IMR-90 (cell line): ENCODE measurements around the gene ZFHX3. TPM values are rescaled to one million over a fixed set of nuclear protein-coding genes. Genes with fewer than 3 reads are reported as not detected.

Source experiments
- ATAC-seq: fragments of 200-7000 bp; cut with Tn5 transposase; 2 replicates; pipeline ENCODE4 v1.9.1; 2020; ENCODE audit warnings: low read depth, mild to moderate bottlenecking, moderate library complexity
- BruUV-seq: library from RNA; stranded (reverse); fragments of 400-500 nt; replicated peaks from 2 replicates; lab custom pipeline; 2021; lab: Mats Ljungman, UMichigan
- CTCF ChIA-PET: fragments of 300-600 bp; formaldehyde crosslinking; extraction: SDS; loops from one replicate; lab custom pipeline; 2021; ENCODE audit warnings: antibody characterized with exemption; lab: Yijun Ruan, JAX
- POLR2A ChIA-PET: fragments of 300-600 bp; sonication (Branson Sonifier 250); formaldehyde crosslinking; loops from one replicate; lab custom pipeline; 2022; ENCODE audit warnings: antibody characterized with exemption; ENCODE audit not compliant: unreplicated experiment; lab: Charles Lee
- DNase-seq: peaks from one replicate; pipeline ENCODE4 v3.0.0; 2013
- H2AFZ ChIP-seq: replicated peaks from 2 replicates; pipeline ENCODE3; 2013; ENCODE audit warnings: low read length, mild to moderate bottlenecking; ENCODE audit not compliant: poor library complexity
- H2AK5ac ChIP-seq: 2 replicates; pipeline ENCODE4 v1.6.1; 2013; ENCODE audit warnings: low read depth, low read length, inconsistent platforms
- H2AK9ac ChIP-seq: replicated peaks from 2 replicates; pipeline ENCODE3; 2013; ENCODE audit warnings: mild to moderate bottlenecking, low read depth, low read length, moderate library complexity; ENCODE audit not compliant: poor library complexity
- H2BK120ac ChIP-seq: 2 replicates; pipeline ENCODE4 v1.6.1; 2013; ENCODE audit warnings: low read depth, low read length, inconsistent platforms
- H2BK15ac ChIP-seq: 3 replicates; pipeline ENCODE4 v1.6.1; 2013; ENCODE audit warnings: low read depth, low read length, inconsistent platforms
- H2BK20ac ChIP-seq: 2 replicates; pipeline ENCODE4 v1.6.1; 2013; ENCODE audit warnings: low read depth, mild to moderate bottlenecking, inconsistent platforms, low read length, moderate library complexity
- H2BK5ac ChIP-seq: 2 replicates; pipeline ENCODE4 v1.6.1; 2013; ENCODE audit warnings: mild to moderate bottlenecking, low read depth, low read length, inconsistent platforms; ENCODE audit not compliant: poor library complexity, severe bottlenecking
- H3K14ac ChIP-seq: replicated peaks from 2 replicates; pipeline ENCODE4 v1.6.1; 2013; ENCODE audit warnings: low read depth, low read length, inconsistent platforms
- H3K18ac ChIP-seq: 2 replicates; pipeline ENCODE4 v1.6.1; 2013; ENCODE audit warnings: low read depth, low read length, control low read depth
- H3K23ac ChIP-seq: 2 replicates; pipeline ENCODE4 v1.6.1; 2013; ENCODE audit warnings: low read depth, low read length, inconsistent platforms
- H3K27ac ChIP-seq: 2 replicates; pipeline ENCODE4 v1.5.1; 2013; ENCODE audit warnings: mild to moderate bottlenecking, control low read depth, low read length; ENCODE audit not compliant: insufficient read depth
- H3K27me3 ChIP-seq: 2 replicates; pipeline ENCODE4 v1.6.1; 2013; ENCODE audit warnings: low read length; ENCODE audit not compliant: control insufficient read depth, insufficient read depth
- H3K36me3 ChIP-seq: 2 replicates; pipeline ENCODE4 v1.6.1; 2013; ENCODE audit warnings: low read length, mixed read lengths; ENCODE audit not compliant: control insufficient read depth, insufficient read depth
- H3K4ac ChIP-seq: 2 replicates; pipeline ENCODE4 v1.6.1; 2013; ENCODE audit warnings: low read depth, low read length, inconsistent platforms
- H3K4me1 ChIP-seq: 2 replicates; pipeline ENCODE4 v1.6.1; 2013; ENCODE audit warnings: low read length, mixed read lengths; ENCODE audit not compliant: control insufficient read depth, insufficient read depth
- H3K4me2 ChIP-seq: 2 replicates; pipeline ENCODE4 v1.6.1; 2013; ENCODE audit warnings: low read depth, mild to moderate bottlenecking, control low read depth, low read length, moderate library complexity
- H3K4me3 ChIP-seq: 2 replicates; pipeline ENCODE4 v1.5.1; 2013; ENCODE audit warnings: low read depth, mild to moderate bottlenecking, control low read depth, low read length, moderate library complexity; ENCODE audit not compliant: insufficient read depth
- H3K56ac ChIP-seq: 2 replicates; pipeline ENCODE4 v1.6.1; 2013; ENCODE audit warnings: low read length, inconsistent platforms; ENCODE audit not compliant: insufficient read depth; ENCODE audit errors: extremely low read depth
- H3K79me1 ChIP-seq, 2 experiments: 2 replicates each; pipeline ENCODE4 v1.6.1; 2013; ENCODE audit warnings: low read length in 2 of 2, inconsistent platforms in 1 of 2, low read depth in 1 of 2
- H3K9ac ChIP-seq: 2 replicates; pipeline ENCODE4 v1.6.1; 2013; ENCODE audit warnings: low read depth, low read length, control low read depth
- H3K9me1 ChIP-seq: 2 replicates; pipeline ENCODE4 v1.6.1; 2013; ENCODE audit warnings: low read length, inconsistent platforms; ENCODE audit not compliant: insufficient read depth
- H3K9me3 ChIP-seq: 2 replicates; pipeline ENCODE4 v1.6.1; 2013; ENCODE audit warnings: low read length; ENCODE audit not compliant: control insufficient read depth, insufficient read depth
- H4K20me1 ChIP-seq: 2 replicates; pipeline ENCODE4 v1.6.1; 2013; ENCODE audit warnings: low read length, inconsistent platforms; ENCODE audit not compliant: insufficient read depth
- H4K5ac ChIP-seq: 2 replicates; pipeline ENCODE4 v1.6.1; 2013; ENCODE audit warnings: mild to moderate bottlenecking, low read depth, low read length, control low read depth
- H4K8ac ChIP-seq, 2 experiments: 2 replicates each; pipeline ENCODE4 v1.6.1; 2013; ENCODE audit warnings: low read depth in 2 of 2, low read length in 2 of 2, control low read depth in 1 of 2, inconsistent platforms in 1 of 2
- H4K91ac ChIP-seq: 2 replicates; pipeline ENCODE4 v1.6.1; 2013; ENCODE audit warnings: low read depth, low read length, inconsistent platforms; ENCODE audit not compliant: insufficient read depth
- CEBPB ChIP-seq: IDR thresholded peaks from 2 replicates; pipeline ENCODE4 v1.6.1; 2012; ENCODE audit warnings: low read depth, low read length, improper control_type of control experiment
- CTCF ChIP-seq: conservative IDR thresholded peaks from 2 replicates; pipeline ENCODE4 v1.5.1; 2012; ENCODE audit warnings: mild to moderate bottlenecking, low read depth, low read length, improper control_type of control experiment
- FOS ChIP-seq: fragments of 150-350 bp; IDR thresholded peaks from 2 replicates; pipeline ENCODE4 v1.6.1; 2016; ENCODE audit warnings: low read depth, low read length
- MAZ ChIP-seq: IDR thresholded peaks from 2 replicates; pipeline ENCODE4 v1.6.1; 2012; ENCODE audit warnings: low read depth, mild to moderate bottlenecking, low read length, improper control_type of control experiment, moderate library complexity, borderline replicate concordance
- MXI1 ChIP-seq: IDR thresholded peaks from 2 replicates; pipeline ENCODE4 v1.6.1; 2012; ENCODE audit warnings: low read depth, mild to moderate bottlenecking, low read length, moderate library complexity, borderline replicate concordance
- NFE2L2 ChIP-seq: fragments of 150-350 bp; IDR thresholded peaks from 2 replicates; pipeline ENCODE4 v1.6.1; 2016; ENCODE audit warnings: low read depth, mild to moderate bottlenecking, low read length
- POLR2A ChIP-seq: IDR thresholded peaks from 2 replicates; pipeline ENCODE4 v1.6.1; 2012; ENCODE audit warnings: mild to moderate bottlenecking, low read depth, low read length
- RCOR1 ChIP-seq: IDR thresholded peaks from 2 replicates; pipeline ENCODE4 v1.6.1; 2012; ENCODE audit warnings: mild to moderate bottlenecking, low read length, improper control_type of control experiment; ENCODE audit not compliant: insufficient replicate concordance
- RFX5 ChIP-seq: IDR thresholded peaks from 2 replicates; pipeline ENCODE4 v1.8.0; 2012; ENCODE audit warnings: low read depth, mild to moderate bottlenecking, low read length, moderate library complexity
- WGBS, 2 experiments: methylation state at CpG; one replicate each; pipeline versions ENCODE4 v1.1.5 to v1.1.7; 2013; ENCODE audit warnings: missing lambda C conversion rate in 2 of 2; ENCODE audit not compliant: insufficient read length in 1 of 2; ENCODE audit errors: extremely low coverage in 2 of 2; 5-methylcytosine and 5-hydroxymethylcytosine counted together
- dilution Hi-C: fragments of 300-500 bp; cut with HindIII; formaldehyde crosslinking; loops from one replicate; pipeline ENCODE4 v1.14.3; 2018; ENCODE audit warnings: low sequenced_read_pairs; ENCODE audit not compliant: unreplicated experiment
- in situ Hi-C: fragments of 300-500 bp; cut with MboI; formaldehyde crosslinking; loops from 3 replicates; pipeline ENCODE4 v1.14.3; 2019; ENCODE audit warnings: low sequenced_read_pairs, inconsistent platforms, mixed read lengths
- intact Hi-C: fragments of 100-400 bp; cut with micrococcal nuclease; formaldehyde crosslinking; loops from 2 replicates; pipeline ENCODE4 v1.10.0; 2022
- polyA plus RNA-seq, 3 experiments: library from polyadenylated mRNA; depleted of rRNA; stranded (reverse); fragments of >200 nt; gene quantifications; 2 replicates each; pipeline ENCODE4 v1.2.3, GENCODE V29; 2012; ENCODE audit warnings: low replicate concordance in 1 of 3
- total RNA-seq: library from RNA; depleted of rRNA; stranded (reverse); fragments of >200 nt; gene quantifications from 2 replicates; pipeline ENCODE4 v1.2.3, GENCODE V29; 2012

Gene ZFHX3
- total and polyA plus RNA-seq, 2 of the 4 experiments (the other 2 are of a cell fraction): 1.4 to 1.7 TPM

- no peak for ATAC-seq
- Histone ChIP-seq H3K9ac (no peak overlapping the region), H3K27ac (no peak overlapping the region), H4K8ac (no peak overlapping the region), H2AK9ac (no peak overlapping the region), H3K4ac (no peak overlapping the region), H3K56ac (no peak overlapping the region), H2BK20ac (no peak overlapping the region), H2BK5ac (no peak overlapping the region), H3K9me1 (peaks cover 10% of the 10 kb centered on the region), H3K23ac (no peak overlapping the region), H3K36me3 (no peaks in the 10 kb centered on the region; the same call in 1 of the 2 replicates), H3K9me3 (no peaks in the 10 kb centered on the region), H2AFZ (no peak overlapping the region), H3K4me2 (no peak overlapping the region), H4K20me1 (peaks cover 78% of the 10 kb centered on the region), H3K79me1 (peaks cover 41 to 96% of the 10 kb centered on the region in 2 experiments), H2BK120ac (no peak overlapping the region), H3K4me3 (no peak overlapping the region), H3K18ac (no peak overlapping the region), H3K4me1 (peaks cover 15% of the 10 kb centered on the region; the same call in 1 of the 2 replicates), H2BK15ac (no peak overlapping the region), H3K14ac (no peak overlapping the region), H4K5ac (no peak overlapping the region), H4K91ac (no peak overlapping the region), H3K27me3 (no peaks in the 10 kb centered on the region), H2AK5ac (no peak overlapping the region)
- 87% methylated on average over 6 of the region's 9 CpGs; no CpG with 5 or more reads in 1 of the 2 experiments for WGBS, 2 experiments
- BruUV-seq: no TSS peak
- ChIA-PET CTCF (no interaction called here), POLR2A (interaction anchor here (0.5 kb wide), 1 partner anchor 459 kb away, joined by 3 read pairs; no protein-coding TSS in a partner anchor)
- no peak for DNase-seq
- in situ Hi-C loops (no loop called here), dilution Hi-C loops (loop anchor here (25.0 kb wide), 1 partner anchor 91 kb away; no protein-coding TSS in a partner anchor), intact Hi-C loops (no loop called here)
- TF ChIP-seq RFX5: no peak
- no peak for TF ChIP-seq NFE2L2
- TF ChIP-seq MXI1: no peak
- no peak for TF ChIP-seq POLR2A
- no peak for TF ChIP-seq MAZ
- no peak for TF ChIP-seq CEBPB
- TF ChIP-seq RCOR1: no peak
- no peak for TF ChIP-seq FOS
- no peak for TF ChIP-seq CTCF
Measured at GRCh38 chr16:73028263-73028662, 19.7 kb downstream of the ZFHX3 start.
